Forelimb muscle (tissue), 1 donor: ENCODE measurements around the gene OTUD7B. TPM values are rescaled to one million over a fixed set of nuclear protein-coding genes. Genes with fewer than 3 reads are reported as not detected.
"Not testable (repeated sequence)": the region's sequence is repeated elsewhere in the genome, so short reads cannot be mapped to it uniquely, and the experiment has no call there.

ENCODE experiments used
- DNase-seq: peaks from one replicate; pipeline ENCODE4 v3.0.0-alpha.2; 2013; ENCODE audit warnings: low read depth
- polyA plus RNA-seq: library from polyadenylated mRNA; unstranded; fragments of 120-200 nt; gene quantifications from one replicate; pipeline ENCODE4 v1.2.1, GENCODE V29; 2013; ENCODE audit not compliant: insufficient read length

The OTUD7B gene
- polyA plus RNA-seq, 1 donor: 14.5 TPM

DNA sequence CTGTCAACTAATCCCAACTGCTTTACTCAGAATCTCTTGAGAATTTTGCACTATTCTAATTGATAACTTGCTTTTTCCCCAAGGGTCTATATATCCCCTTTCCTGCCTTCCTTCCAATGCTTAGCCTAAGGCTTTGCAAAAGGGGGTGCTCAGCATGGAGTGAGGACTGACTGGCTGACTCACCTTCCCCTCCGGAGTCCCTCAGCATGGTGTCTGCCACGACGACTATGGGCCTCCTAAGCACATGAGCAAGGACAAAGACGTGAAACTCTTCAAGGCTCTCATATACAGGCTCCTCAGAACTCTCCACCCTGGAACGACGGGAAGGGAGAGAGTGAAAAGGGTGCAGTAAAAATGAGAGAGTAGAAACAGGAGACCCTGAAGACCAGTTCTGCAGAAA is 60.6 kb downstream of the OTUD7B start:
- no peak for DNase-seq

DNA sequence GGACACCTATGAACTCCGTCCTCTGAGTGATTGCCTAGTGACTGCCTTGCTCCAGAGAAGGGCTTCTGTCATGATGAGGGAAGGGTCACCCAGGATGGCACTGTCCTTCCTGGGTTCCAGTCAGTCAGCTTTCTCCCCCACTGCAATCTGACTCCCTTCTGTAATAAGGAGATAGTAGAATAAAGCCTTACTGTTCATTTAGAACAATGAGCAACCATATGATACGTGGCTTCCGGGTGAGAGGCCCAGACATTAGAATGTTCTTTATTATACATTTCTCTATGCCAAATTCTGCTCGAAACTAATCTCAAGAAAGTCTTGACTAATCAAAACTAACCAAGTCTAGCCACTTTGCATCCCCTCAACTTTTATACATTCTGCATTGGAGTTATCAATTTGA is 65.3 kb downstream of the OTUD7B start:
- no peak for DNase-seq

DNA sequence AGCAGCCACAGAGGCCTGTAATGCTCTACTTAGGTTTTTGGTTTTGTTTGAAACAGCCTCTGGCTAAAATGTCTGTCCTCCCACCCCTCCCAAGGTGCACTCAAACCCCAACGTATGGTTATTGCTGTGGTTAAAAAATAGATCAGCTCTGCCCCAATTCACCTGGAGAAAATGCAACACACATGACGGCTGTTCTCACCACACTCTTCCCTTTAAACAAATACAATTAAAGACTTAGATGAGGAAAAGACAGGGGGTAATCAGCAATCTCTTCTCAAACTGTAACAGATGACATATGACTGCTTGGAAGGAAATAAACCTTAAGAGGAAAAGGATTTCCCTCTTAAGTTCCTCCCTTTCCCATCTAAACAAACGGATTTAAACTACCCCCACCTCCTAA is 67.6 kb downstream of the OTUD7B start:
- no peak for DNase-seq

DNA sequence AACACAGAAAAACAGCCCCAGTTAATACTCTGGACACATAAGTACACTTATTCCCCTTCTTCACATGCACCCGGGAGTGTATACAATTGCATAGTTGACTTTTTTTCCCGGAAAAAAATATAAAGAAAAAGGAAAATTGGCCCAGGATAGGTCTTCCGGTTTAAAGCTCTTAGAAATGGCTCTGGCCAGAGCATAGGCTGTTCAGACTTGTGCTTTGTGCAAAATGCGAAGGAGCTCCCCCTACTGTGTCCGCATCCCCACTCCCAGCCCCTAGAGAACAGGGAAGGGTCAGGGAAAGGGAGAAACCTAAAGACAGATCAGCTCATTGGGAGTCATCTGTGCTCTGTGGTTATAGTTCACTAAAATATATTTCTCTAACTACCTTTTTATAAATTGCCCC is 68.3 kb downstream of the OTUD7B start:
- no peak for DNase-seq

DNA sequence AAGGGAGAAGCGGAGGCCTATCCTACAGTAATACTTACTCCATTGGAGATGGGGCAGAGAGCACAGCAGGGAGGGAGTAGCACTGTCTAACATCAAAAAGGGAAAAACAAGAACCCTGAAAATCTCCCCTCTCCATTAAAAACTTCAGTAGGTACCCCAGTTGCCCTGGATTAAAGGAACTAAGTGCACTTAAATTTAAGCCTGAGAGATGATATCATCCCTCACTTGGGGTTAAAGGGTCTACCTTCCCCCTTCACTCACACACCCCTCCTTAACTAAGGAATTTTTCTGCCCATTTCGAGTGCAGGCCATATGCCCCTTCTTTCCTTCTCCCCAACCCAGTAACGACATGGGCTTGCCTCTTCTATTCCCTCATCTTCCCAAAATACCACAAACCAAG is 70.1 kb downstream of the OTUD7B start:
- no peak for DNase-seq

DNA sequence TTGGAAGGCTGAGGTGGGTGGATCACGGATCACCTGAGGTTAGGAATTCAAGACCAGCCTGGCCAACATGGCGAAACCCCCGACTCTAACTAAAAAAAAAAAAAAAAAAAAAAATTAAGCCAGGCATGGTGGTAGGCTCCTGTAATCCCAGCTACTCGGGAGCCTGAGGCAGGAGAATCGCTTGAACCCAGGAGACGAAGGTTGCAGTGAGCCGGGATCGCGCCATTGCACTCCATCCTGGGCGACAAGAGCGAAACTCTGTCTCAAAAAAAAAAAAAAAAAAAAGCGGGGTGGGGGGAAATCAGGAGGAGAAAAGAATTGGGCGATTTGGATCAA is 71.9 kb downstream of the OTUD7B start:
- not testable (repeated sequence) for DNase-seq

DNA sequence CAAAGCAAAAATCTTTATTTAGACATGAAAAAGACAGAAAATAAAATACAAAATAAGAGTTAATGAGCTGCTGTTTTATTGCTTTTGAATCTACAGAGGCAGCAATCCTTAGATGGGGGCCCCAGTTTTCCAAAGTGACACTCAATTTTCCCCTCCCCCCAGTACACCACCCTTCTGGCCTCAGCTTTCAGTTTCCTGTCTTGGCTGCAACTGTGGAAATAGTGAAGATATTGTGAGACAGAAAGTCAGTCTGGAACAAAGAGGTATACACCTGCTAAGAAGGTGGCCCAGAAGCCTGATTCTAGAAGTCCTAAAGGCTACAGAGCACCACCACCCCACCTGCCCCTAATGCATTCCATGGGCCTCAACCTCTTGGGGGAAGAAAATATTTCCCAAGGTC is 72.8 kb downstream of the OTUD7B start:
- no peak for DNase-seq

DNA sequence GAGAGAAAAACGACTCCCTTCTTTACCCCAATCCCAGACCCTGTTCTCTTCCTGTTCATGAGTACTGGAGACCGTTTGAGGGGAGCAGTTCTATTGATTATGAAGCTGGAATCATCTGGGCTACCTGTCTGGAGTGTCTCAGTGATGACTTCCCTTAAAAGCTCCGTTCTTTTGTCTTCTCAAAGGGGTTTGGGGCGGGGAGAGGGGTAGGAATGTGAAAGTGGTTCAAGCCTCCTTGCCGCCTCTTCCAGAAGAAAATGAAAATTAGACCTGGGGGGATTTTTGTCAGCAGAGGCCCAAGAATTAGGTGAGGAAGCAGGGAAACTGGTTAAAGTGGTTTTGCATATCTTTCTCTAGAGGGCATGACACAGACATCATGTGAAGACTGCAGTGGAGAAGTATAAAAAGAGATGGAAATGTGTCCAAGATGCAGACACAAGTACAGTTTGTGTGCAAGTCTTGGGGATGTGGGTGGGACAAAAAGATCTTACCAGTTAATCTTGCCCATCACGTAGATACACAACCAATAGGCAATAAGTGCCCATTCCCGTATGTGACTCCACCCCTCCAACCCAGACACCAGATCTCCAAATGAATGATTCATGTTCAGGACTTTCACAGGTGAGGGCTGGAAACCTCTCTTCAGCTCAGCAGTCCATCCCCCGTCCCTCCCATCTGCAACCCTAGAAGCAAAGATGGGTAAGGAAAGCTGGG is 73.4 kb downstream of the OTUD7B start:
- DNase-seq: no peak

DNA sequence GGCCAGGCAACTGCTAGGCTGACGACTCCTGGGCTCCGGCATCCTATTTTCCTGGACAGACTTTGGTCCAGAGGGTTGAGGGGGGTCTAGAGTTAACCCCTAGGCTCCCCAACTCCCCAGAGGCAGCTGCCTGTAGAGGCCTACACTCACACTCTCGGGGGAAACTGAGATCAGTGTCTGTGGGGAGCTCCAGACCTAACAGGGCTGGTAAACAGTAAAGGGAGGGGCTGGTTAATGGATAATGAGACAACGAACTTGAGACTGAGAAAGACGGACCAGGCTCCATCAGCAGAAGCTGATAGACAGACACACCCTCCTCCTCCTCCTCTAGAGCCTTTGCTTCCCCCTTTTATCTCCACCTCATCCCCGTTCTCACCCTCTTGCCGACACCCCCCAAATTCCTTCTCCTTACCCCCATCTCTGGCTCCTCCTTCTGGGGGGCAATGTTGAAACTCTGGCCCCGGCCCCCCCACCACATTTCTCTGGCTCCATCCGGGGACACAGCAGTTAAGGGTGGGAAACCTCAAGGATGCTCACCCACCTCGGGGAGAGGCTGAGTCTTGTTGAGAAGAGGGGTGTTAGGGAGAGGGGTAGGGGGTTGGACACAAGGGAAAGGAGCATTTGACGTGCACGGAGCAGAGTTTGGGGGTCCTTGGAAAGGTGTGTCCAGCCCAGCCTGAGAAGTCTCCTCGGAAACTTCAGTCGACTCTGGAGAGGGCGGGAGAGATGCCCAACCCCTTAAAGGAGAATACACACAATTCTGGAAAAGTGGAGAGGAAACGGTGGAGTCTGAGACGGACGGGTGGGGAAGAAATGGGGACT is 74.1 kb downstream of the OTUD7B start, which contains the start of gene MTMR11:
TSS of gene MTMR11 (minus strand) at position 710 of the 822 bp plus-strand sequence. CDS start at position 478, 232 bp downstream.
- DNase-seq: no peak

DNA sequence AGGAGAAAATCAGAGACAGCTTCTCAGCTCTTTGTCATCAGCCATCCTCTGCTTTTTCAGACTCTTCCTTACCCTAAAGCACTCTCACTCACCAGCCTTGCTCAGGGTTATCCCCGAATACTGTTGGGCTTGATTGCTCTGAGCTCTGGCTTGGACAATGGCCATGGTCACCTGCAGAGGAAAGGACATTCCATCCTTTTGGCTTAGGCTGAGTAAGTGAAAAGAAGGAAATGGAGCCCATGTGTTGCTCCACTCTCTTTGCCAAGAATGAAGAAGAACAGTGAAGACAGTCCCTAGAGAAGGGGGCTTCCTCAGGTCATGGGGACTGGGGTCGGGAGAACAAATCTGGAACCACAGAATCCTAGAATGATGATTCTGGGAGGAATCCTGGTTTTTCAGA is 76.2 kb downstream of the OTUD7B start:
- no peak for DNase-seq

DNA sequence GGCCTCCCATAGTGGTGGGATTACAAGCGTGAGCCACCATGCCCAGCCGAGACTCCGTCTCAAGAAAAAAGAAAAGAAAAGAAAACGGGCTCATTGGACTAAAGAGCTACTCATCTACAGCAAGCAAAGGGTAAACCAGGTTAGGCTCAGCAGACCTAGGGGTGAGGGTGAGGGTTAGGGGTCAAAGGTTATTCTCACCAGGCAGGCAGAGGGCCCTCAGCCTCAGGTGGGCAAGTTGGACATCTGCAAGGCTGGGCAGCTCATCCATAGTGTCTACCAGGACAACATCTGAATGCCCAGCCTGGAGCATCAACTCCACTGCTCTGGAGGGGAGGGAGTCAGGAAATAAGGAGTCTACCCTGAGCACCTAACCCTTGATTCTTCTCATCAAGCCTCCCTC is 77.3 kb downstream of the OTUD7B start:
- no peak for DNase-seq

DNA sequence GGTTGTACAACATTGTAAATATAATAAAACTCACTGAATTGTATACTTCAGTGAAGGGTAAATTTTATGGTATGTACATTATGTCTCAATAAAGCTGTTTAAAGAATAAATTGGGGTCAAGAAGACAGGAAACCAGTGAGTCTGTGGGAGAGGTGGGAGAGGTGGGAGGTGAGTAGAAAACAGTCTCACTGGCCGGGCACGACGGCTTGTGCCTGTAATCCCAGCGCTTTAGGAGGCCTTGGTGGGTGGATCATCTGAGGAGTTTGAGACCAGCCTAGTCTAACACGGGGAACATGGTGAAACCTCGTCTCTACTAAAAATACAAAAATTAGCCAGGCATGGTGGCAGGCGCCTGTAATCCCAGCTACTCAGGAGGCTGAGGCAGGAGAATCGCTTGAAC is 78.1 kb downstream of the OTUD7B start:
- DNase-seq: no peak

DNA sequence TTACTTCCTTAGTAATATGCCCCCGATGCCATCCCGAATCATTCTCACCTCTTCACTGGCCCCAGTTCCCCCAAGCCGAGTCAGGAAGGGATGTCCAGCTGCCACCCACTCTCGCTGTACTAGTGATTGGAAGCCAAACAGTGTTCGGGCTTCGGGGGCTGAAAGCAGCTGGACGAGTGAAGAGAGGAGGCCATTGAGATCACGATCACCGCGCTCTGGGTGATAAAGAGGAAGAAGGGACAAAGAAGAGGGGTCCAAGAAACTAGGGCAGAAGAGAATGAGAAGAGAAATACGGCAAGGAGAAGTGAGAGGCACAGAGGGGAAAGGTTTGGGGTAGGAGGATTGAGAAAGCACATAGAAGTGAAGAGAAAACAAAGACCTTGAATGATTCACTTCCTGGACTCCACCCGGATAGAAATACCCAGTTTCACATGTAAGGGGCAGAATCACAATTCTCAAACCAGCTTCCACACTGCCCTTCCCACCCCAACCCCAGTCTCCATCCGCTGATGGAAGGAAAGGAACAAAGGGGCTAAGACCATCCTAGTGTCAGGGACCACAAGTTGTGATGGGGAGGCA is 79.2 kb downstream of the OTUD7B start:
- DNase-seq: no peak

DNA sequence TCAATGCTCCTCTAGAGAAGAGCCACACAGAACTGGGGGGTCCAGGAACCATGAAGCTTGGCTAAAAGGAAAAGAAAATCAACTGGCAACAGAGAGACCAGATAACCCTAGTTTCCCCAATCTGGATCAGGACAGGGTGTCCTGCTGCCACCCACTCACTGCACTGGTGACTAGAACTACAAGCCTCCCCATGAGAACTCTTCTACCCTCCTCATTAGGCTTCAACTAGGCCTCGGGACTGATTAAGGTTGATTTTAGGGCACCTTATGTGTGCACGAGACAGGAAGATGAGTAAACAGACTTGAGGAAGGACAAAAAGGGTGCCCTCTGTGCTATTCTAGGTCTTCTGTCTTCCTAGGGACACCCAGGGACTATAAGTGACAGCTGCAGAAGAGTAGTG is 80.7 kb downstream of the OTUD7B start:
- no peak for DNase-seq

DNA sequence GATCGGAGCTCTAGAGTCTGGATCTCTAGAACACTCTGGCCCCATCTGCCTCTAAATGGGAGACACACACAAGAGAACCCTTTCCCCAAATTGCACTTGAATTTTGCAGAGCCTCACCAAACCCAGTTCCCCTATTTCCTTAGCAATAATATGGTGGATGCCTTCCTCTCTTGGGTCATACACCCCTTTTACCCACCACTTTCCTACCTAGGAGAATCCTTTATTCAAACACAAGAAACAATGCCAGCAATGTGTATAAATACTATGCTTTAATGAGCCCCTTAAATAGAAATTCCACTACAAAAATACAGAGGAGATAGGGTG is 82.2 kb downstream of the OTUD7B start:
- DNase-seq: no peak

DNA sequence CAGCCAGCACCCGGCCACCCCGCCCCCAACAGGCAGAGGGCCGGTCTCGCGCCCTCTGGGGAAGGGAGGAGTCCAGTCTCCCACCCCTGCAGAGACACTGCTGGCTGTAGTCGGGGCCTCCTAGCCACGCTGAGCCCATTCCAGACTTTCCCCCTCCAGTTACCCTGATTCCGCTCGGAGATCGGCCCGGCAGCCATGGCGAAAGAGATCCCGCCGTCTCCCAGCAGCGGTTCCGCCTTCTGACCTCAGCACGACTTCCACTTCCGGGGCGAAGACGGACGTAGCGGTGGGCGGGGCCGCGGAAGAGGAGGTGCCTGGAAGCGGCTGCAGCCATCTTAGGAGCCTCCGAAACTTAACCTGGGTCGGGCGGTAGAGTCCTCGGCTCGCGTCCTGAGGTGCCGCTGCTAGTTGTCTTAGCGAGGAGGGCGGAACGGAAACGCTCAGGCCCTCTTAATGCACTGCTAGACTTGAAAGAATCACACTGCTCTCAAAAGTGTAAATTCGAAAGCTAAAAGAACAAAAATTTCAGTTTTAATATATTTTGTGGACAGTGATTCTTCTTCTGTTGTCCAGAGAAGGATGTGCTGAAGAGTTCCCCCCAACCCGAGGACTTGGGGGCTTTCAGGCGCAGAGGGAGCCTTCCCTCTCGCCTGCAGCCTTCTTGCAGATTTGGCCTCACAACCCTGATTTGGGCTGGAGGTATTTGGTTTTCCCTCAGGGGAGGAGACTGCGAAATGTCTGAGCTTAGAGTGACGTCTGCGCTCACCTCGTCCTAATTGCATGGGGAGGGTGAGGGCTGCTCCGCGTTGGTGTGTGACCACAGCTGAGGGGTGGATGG is 82.7 kb downstream of the OTUD7B start, which contains the start of gene SF3B4:
TSS of gene SF3B4 (minus strand) at position 241 of the 838 bp plus-strand sequence. CDS start at position 197, 44 bp downstream.
- peak; percentile 88 for DNase-seq

DNA sequence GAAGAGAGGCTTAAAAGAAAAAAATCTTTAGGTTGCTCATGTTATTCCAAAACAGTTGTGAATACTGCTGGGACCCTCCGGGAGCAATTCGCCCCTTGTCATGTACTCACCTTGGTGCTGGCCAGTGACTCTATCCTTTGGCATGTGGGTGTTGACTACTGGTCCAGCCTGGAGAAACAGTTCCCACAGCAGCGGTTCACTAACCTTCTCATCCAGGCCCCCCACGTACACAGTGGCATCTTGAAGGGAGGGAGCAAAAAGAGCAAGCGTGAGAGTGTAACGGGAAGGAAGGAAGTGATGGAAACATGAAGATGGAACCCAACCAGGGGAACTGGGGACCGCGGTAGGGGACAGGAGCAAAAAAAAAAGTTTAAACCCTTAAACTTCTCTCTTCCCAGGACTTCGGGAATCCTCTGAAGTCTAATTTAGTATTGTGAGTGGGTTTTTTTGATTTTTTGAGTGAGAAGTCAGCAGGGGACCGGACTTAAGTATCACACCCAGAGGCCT is 83.4 kb downstream of the OTUD7B start:
- no peak for DNase-seq

DNA sequence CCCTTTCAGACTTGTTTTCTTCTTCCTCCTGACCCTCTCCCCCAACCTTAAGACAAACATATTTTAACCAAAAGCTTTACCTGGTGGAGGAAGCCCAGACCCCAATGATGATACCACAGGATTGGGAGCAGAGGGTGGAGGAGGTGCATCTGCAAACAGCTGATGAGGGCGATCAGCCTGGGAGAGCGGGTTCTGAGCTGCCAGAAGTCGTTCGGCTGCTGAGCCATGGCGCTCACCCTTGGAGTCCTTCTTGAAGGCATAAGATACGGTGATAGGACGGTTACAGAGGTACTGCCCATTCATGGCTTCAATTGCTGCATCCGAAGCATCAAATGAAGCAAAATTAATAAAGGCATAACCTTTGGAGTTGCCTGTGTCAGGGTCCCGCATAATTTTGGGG is 84.2 kb downstream of the OTUD7B start:
- DNase-seq: no peak

DNA sequence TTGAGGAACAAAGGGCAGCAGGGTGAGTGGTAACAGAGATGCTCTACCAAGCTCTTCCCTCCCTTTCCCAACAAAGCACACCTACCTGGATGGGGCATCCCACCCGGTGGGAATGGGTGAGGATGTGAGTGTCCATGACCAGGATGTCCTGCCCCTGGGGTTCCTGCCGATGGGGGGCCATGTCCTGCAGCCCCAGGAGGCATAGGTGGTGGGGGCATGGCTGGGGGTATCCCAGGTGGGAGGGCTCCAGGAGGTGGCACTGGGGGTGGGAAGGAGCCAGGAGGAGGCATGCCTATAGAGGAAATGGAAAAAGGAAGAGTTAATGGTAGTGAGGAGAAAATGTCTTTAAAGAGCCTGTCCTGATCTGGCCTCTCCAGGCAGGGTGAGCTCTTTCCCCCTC is 84.8 kb downstream of the OTUD7B start:
- DNase-seq: no peak

DNA sequence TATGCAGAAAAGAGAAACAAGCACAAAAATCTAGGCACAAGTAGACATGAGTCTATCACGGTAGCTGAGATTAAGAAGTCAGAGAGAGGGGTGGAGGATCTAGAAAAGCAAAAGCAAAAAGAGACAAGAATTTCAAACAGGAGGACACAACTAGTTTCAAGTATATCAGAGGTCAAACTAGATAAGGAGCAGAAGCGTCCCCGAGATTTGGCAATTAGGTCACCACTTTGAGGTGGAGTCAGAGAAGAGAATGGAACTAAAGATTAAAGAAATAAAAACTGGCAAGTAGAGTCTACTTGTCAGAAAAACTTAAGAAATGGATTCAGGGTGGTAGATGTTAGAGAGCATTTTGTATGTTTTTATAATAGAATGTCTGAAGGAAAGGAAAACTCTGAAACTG is 85.2 kb downstream of the OTUD7B start:
- no peak for DNase-seq

DNA sequence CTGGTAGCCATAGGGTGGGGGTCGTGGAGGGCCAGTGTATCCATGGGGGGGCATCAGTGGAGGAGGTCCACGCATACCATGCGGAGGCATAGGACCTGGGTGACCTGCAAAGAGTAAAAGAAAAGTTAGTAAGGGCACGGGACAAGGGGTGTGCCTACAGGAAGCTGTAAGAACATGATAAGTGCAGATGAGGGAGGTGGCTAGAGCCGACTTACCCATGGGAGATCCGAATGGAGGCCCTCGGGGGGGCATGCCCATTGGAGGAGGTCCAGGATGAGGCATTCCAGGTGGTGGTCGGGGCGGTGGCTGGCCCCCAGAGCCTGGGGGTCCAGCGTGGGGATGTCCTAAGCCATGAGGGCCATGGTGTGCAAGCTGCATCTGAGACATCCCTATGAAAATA is 86.9 kb downstream of the OTUD7B start:
- no peak for DNase-seq
